Hepatocyte (in vitro differentiated cells): ENCODE data around the gene RNF144B. TPM values are rescaled to one million over a fixed set of nuclear protein-coding genes. Genes with fewer than 3 reads are reported as not detected.

ENCODE experiments used
- DNase-seq: peaks from one replicate; pipeline ENCODE4 v3.0.0-alpha.2; 2016; ENCODE audit warnings: low spot score
- H2AFZ ChIP-seq: fragments of 200-600 bp; sonication (generic); 2 replicates; pipeline ENCODE4 v1.6.0; 2016; ENCODE audit warnings: antibody characterized with exemption, mild to moderate bottlenecking
- H3K27ac ChIP-seq: fragments of 200-600 bp; sonication (generic); 2 replicates; pipeline ENCODE4 v1.5.1; 2016; ENCODE audit warnings: mild to moderate bottlenecking
- H3K27me3 ChIP-seq: fragments of 200-600 bp; sonication (generic); 2 replicates; pipeline ENCODE4 v1.6.1; 2016
- H3K36me3 ChIP-seq: fragments of 200-600 bp; sonication (generic); replicated peaks from 2 replicates; pipeline ENCODE4 v1.5.1; 2016; ENCODE audit warnings: low read depth; ENCODE audit not compliant: insufficient read depth
- H3K4me1 ChIP-seq: fragments of 200-600 bp; sonication (generic); 2 replicates; pipeline ENCODE4 v1.5.1; 2016; ENCODE audit warnings: mild to moderate bottlenecking, moderate library complexity; ENCODE audit not compliant: insufficient read depth
- H3K4me2 ChIP-seq: fragments of 200-600 bp; sonication (generic); 2 replicates; pipeline ENCODE4 v1.6.0; 2016
- H3K4me3 ChIP-seq: fragments of 200-600 bp; sonication (generic); 2 replicates; pipeline ENCODE4 v1.5.1; 2016; ENCODE audit warnings: mild to moderate bottlenecking
- H3K79me2 ChIP-seq: fragments of 200-600 bp; sonication (generic); 2 replicates; pipeline ENCODE4 v1.6.0; 2017; ENCODE audit warnings: mild to moderate bottlenecking
- H3K9me2 ChIP-seq: fragments of 200-600 bp; sonication (generic); replicated peaks from 2 replicates; pipeline ENCODE4 v1.6.0; 2017; ENCODE audit warnings: mild to moderate bottlenecking; ENCODE audit not compliant: insufficient read depth
- H3K9me3 ChIP-seq: fragments of 200-600 bp; sonication (generic); 2 replicates; pipeline ENCODE4 v1.5.1; 2016; ENCODE audit warnings: low read depth, mild to moderate bottlenecking
- H4K20me1 ChIP-seq: fragments of 200-600 bp; sonication (generic); 2 replicates; pipeline ENCODE4 v1.6.0; 2016; ENCODE audit warnings: mild to moderate bottlenecking; ENCODE audit not compliant: insufficient read depth, poor library complexity, severe bottlenecking
- CTCF ChIP-seq: fragments of 200-600 bp; sonication (generic); IDR thresholded peaks from 2 replicates; pipeline ENCODE4 v1.5.1; 2016; ENCODE audit warnings: antibody characterized with exemption, mild to moderate bottlenecking; ENCODE audit not compliant: poor library complexity
- EZH2 ChIP-seq: fragments of 200-600 bp; sonication (generic); IDR thresholded peaks from 2 replicates; pipeline ENCODE4 v1.6.1; 2016; ENCODE audit warnings: antibody characterized with exemption, mild to moderate bottlenecking, borderline replicate concordance
- EZH2phosphoT487 ChIP-seq: fragments of 200-600 bp; sonication (generic); IDR thresholded peaks from one replicate; pipeline ENCODE4 v1.6.1; 2018; ENCODE audit warnings: antibody characterized with exemption, mild to moderate bottlenecking, low read depth, moderate library complexity; ENCODE audit not compliant: unreplicated experiment, severe bottlenecking
- whole genome bisulfite sequencing: methylation state at CpG from one replicate; pipeline ENCODE4 v1.1.6; 2016; ENCODE audit warnings: low lambda C conversion rate; ENCODE audit errors: missing lambda C conversion rate; 5-methylcytosine and 5-hydroxymethylcytosine counted together
- polyA plus RNA-seq: library from polyadenylated mRNA; unstranded; fragments of >200 nt; fragmentation: Nextera tagmentation; extraction: Ambion mirVana; gene quantifications from 2 replicates; pipeline ENCODE4 v1.2.1, GENCODE V29; 2016
- total RNA-seq: library from RNA; depleted of rRNA; stranded (reverse); fragments of >200 nt; gene quantifications from 2 replicates; pipeline ENCODE4 v1.2.3, GENCODE V29; 2014

Gene RNF144B
- total and polyA plus RNA-seq, 2 experiments from 2014 or later = 0.37 to 2.2 TPM

- no peak overlapping the region for H3K4me2 ChIP-seq
- TF ChIP-seq EZH2 = no peak
- no peak for TF ChIP-seq EZH2phosphoT487
- no peak for TF ChIP-seq CTCF
- no peaks in the 10 kb centered on the region for H3K79me2 ChIP-seq
- H4K20me1 ChIP-seq = no peaks in the 10 kb centered on the region
- 94% methylated on average over 1 of the region's 1 CpG for WGBS
- no peak overlapping the region for H3K27ac ChIP-seq
- H3K36me3 ChIP-seq = no peaks in the 10 kb centered on the region
- H3K4me1 ChIP-seq = no peaks in the 10 kb centered on the region
- H3K4me3 ChIP-seq = no peak overlapping the region
- no peaks in the 10 kb centered on the region for H3K9me2 ChIP-seq
- DNase-seq = no peak
- no peaks in the 10 kb centered on the region for H3K27me3 ChIP-seq
- H3K9me3 ChIP-seq = no peaks in the 10 kb centered on the region
- no peak overlapping the region for H2AFZ ChIP-seq
Measured at GRCh38 chr6:18445228-18445627, 58.1 kb downstream of the RNF144B start.

DNA sequence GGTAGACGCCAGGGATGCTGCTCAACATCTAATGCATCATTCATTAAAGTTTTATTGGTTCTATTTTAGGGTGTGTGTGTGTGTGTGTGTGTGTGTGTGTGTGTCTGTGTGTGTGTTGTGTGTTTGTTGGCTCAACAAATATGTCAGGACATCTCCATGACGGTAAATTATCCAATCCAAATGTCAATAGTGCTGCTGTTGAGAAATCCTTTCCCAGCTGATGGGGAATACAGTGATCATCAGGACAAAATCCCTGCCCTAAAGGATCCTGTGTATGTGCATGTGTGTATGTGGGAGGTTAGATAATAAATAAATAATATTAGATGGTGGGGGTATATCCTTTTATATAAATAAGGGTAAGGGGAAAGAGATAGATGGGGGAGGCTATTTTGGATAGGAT, 59.6 kb downstream of the RNF144B start:
- H3K4me2 ChIP-seq = no peak overlapping the region
- WGBS = 91% methylated on average over 2 of the region's 2 CpGs
- TF ChIP-seq CTCF (no peak), EZH2phosphoT487 (no peak), EZH2 (no peak)

DNA sequence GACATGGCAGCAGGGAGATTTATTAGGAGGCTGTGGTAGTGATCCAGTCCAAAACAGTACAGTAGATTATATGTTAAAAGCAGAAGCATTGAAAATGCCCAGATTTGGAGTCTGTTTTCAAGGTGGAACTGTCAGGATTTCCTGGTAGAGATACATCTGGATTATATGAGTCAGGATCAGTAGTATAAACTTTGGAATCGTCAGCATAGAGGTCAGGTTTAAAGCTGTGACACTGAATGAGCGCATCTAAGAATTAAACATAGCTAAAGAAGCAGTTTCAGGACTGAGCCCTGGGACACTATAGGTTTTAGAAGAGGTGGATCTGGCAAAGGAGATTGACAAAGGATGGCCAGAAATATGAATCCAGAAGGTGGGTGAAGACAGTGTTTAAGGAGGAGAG, 60.4 kb downstream of the RNF144B start:
- H3K4me2 ChIP-seq = no peak overlapping the region
- no peaks in the 10 kb centered on the region for H3K36me3 ChIP-seq
- H3K9me3 ChIP-seq = no peaks in the 10 kb centered on the region
- no peak for DNase-seq
- H3K27me3 ChIP-seq = no peaks in the 10 kb centered on the region
- H3K27ac ChIP-seq = no peak overlapping the region
- H3K4me1 ChIP-seq = no peaks in the 10 kb centered on the region
- TF ChIP-seq EZH2phosphoT487 (no peak), EZH2 (no peak), CTCF (no peak)
- no peak overlapping the region for H3K4me3 ChIP-seq
- H3K9me2 ChIP-seq = no peaks in the 10 kb centered on the region
- WGBS = 79% methylated on average over 2 of the region's 2 CpGs
- H4K20me1 ChIP-seq = no peaks in the 10 kb centered on the region
- H3K79me2 ChIP-seq = no peaks in the 10 kb centered on the region
- H2AFZ ChIP-seq = no peak overlapping the region

More for the DNA sequence above, 59.6 kb downstream of the RNF144B start:
- Histone ChIP-seq H3K9me2 (no peaks in the 10 kb centered on the region), H3K79me2 (no peaks in the 10 kb centered on the region), H3K4me1 (no peaks in the 10 kb centered on the region), H3K27ac (no peak overlapping the region), H3K36me3 (no peaks in the 10 kb centered on the region), H3K4me3 (no peak overlapping the region), H2AFZ (no peak overlapping the region), H4K20me1 (no peaks in the 10 kb centered on the region), H3K9me3 (no peaks in the 10 kb centered on the region), H3K27me3 (no peaks in the 10 kb centered on the region)
- no peak for DNase-seq

GRCh38 chr6:18451756-18452155, 64.6 kb downstream of the RNF144B start:
- WGBS = 84% methylated on average over 2 of the region's 2 CpGs
- Histone ChIP-seq H3K27ac (no peak overlapping the region), H2AFZ (no peak overlapping the region), H3K9me3 (no peaks in the 10 kb centered on the region), H3K79me2 (no peaks in the 10 kb centered on the region), H3K27me3 (no peaks in the 10 kb centered on the region), H3K36me3 (no peaks in the 10 kb centered on the region), H4K20me1 (no peaks in the 10 kb centered on the region), H3K9me2 (no peaks in the 10 kb centered on the region), H3K4me2 (no peak overlapping the region), H3K4me3 (no peak overlapping the region), H3K4me1 (no peaks in the 10 kb centered on the region)
- no peak for DNase-seq
- no peak for TF ChIP-seq EZH2phosphoT487
- TF ChIP-seq EZH2 = no peak
- TF ChIP-seq CTCF = no peak
